Right renal pelvis (tissue), 4 donors: Measurements from ENCODE around the gene KCNA2. TPM values are rescaled to one million over a fixed set of nuclear protein-coding genes. Genes with fewer than 3 reads are reported as not detected.
A peak's percentile ranks its signal among the peaks of the same experiment; 100 is the strongest.

Source experiments
- DNase-seq, 4 donors: peaks; one replicate each; pipeline ENCODE4 v3.0.0-alpha.2; 2013; ENCODE audit warnings: low read depth in 4 of 4, low spot score in 3 of 4, missing footprints in 1 of 4
- polyA plus RNA-seq, 4 donors: library from polyadenylated mRNA; unstranded; fragments of 120-200 nt; gene quantifications; one replicate each; pipeline ENCODE4 v1.2.1, GENCODE V29; 2013; ENCODE audit not compliant: insufficient read length in 4 of 4

The KCNA2 gene
- polyA plus RNA-seq, result under 1 TPM; 0.44 to 0.82 (median 0.51) TPM

DNA sequence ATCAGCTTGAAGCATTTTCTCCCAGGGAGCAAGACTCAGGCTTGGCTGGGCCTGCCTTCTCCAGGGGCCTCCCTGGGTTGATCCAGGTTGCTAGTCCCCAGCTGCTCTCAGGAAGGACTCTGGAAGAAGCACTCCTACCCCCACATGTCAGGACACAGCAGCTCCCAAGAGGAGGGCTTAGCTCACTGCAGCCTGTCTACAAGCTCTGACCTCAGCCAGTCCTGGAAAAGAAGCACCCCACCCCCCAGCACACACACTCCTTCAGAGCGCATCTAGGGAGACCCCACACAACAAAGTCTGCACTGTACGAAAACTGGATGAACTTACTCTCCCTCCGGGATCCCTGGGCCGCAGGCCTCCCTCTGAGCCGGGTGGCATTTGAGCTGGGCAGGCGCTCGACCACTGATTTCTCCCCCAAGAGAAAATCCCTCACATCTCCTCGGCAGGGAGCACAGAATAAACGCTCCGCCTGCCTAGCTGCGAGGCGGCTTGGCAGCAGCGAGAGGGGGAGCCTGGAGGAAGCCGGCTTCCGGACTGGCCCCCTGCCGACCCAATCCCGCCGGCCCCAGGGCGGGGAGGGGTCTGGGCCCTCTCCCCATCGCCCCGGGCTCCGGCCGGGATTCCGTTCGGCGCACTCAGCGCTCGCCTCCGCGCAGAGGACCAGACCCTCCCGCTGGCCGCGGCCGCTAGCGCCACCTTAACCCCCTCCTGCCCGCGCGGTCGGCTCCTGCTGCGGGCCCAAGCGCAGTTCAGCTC, at the start of gene KCNA2:
TSS of gene KCNA2 (minus strand) at position 458 of the 756 bp plus-strand sequence. CDS start 1,576 bp downstream, outside the sequence.
- peak in 3 of 4 donors; percentile 22 to 47 (median 26) for DNase-seq

DNA sequence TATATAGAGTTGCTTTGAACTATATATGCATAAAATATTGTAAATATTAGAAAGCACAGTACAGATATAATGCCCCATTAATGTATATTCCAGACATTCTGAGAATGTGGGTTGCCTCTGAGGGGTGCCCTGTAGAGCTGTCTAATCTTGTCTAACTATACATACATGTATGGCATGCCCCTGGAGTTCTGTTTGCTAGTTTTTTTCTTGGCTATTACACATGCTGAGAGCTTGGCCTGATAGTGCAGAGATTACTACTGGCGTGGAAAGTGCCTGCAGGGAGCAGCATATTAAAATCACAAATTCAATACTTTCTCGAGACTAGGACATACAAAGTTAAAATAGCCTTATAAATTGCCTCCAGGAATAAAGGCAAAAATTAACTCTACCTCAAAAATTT, 44.5 kb upstream of the KCNA2 start:
- no peak for DNase-seq

DNA sequence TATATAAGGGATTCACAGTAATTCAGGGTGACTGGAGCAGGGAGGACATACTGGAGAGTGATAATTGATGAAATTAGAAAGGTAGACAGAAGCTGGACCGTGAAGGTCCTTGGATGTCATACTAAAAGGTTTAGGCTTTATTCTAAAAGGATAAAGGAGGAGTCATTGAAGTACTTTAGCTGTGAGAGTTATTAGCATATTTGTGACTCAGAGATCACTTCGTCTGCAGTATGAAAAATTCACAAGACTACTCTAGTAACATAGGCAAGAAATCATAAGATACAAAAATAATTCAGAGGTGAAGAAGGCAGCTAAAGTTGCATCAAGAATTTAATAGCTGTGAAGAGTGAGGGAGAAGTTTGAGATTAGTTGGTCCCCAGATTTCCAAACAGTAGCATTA, 42.3 kb upstream of the KCNA2 start:
- no peak for DNase-seq

DNA sequence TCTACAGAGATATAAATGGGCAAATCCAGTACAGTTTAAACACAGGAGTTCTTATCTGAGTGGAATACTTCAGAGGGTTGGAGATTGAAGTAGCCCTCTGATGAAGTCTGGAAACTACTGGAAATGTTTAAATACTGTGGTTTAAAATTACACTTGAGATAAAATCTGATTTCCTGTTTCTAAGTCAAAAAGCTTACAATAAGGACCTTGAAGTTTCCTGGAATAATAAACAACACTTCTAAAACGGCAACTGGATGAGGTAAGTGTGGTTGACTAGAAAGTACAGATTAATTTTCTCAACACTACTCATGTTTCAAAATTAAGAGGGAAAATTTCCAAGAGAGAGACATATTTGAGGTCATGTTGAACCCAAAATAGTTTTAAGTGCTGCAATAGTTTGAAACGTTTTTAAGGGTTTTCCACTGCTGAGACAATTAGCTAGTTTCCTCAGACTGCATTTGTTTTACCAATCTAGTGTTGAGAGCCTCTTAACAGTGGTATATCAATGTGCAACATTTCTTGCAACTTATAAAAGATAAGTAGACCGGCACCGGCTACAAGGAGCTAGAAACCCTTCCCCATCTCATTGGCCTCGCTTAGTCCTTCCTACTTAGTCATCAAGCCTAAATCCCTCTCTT, 41.2 kb upstream of the KCNA2 start:
- DNase-seq, result no peak

DNA sequence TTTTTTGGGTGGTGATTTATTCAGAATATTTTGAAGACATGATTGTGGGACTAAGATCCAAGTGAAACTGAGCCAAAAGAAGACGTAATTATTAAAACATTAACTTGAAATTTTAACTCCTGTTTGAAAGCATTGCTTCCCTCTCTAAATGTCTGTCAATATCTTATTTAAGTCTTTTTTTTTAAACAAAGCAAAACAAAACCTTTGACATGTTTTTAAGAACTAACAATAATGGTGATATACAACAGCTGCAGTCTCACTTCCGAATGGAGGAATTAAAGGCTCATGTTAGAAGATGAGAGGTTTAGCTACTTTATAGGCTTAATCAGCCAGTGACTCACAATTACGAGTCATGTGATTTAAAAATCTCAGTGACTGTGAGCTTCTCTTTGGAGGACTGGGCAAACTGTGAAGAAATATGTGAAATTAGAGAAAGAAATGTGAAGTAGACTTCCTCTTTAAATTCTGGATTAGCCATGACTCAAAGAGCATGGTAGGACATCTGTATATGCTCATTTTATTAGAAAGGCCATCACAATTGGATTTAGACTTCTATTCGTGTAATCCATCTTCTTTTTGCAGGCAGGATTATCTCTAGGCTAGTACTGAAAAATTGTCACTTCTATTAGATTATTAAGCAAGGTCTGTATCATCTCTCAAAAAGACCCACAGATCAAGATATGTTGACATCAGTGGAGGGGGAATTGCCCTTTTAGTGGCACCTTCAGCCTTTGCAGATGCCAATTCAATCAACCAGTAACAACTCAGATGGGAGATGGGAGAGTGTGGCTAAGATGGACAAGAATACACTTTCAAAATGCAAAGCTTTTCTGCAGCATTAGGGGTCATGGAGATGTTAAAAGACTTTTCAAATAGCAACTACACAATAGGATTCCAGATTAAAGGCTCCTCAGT, 39.9 kb upstream of the KCNA2 start:
- DNase-seq, result no peak

DNA sequence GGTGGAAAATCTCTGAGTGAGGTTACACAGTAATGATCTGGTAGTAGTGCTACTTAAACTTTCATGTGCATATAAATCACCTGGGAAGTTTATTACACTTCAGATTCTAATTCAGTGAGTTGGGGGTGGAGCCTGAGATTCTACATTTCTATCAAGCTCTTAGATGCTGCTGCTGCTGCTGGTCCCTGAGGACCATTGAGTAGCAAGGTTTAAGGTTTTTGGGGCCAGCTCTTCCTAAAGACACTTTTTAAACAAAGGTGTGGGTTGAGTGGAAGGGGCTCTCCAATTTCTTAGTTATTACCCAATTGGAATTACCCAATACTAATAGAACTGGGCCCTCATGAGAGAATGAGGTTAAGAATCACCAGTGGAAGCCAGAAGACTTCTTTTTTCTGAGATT, 39.1 kb upstream of the KCNA2 start:
- DNase-seq, result peak in 1 of 4 donors; percentile 33

DNA sequence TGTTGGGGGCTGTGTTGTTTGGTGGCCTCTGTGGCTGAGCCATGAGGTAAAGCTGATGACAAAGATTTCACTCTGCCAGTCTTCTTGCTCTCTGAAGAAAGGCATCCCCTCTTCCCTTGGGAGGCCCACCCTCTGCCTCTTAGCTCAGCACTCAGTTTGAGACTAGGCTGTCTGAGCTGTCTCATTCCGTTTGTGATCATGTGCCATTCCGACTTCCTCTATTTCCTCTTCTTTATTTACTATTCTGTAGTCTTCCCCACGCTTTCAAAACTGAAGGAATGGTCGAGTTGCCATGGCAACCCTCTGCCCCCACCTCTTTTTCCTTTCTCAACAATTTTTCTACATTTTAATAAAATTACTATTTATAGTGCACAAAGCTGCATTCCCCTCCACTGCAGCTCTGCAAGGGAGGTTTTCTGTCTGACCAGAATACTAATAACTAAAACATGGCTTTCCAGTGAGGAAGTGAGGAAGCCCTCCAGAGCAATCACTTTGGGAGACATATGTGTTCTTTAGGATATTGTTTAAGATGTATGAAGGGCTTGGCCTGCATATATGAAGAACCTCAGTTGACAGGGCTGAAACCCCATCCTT, 37.8 kb upstream of the KCNA2 start:
- no peak for DNase-seq

DNA sequence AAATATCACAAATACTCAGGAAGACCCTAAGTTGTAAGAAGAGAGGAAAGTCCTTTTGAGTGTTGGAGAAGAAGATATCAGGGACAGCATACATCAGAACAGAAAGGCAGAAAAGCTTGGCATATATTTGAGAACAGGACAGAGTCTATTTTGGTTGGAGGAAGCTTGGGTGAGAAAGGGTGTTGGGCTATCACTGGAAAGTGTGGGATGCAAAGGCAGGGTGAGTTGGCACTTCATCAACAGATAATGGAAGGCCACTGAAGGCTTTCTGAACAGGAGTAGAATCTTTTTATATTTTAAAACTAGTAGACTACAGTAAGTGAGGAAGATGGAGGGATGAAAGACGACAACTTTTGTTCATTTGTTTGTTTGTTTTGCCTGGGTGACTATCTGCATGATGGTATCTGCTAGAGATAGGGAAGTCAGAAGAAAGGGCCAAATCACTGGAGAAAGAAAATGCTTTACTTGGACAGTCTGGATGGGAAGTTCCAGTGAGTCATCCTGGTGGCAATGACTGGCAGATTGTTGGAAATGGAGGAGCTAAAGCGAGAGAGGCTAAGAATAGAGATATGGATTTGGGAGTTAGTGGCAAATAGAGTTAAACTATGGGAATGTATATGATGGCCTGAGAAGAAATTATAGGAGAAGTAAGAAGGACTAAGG, 33.7 kb upstream of the KCNA2 start:
- no peak for DNase-seq

DNA sequence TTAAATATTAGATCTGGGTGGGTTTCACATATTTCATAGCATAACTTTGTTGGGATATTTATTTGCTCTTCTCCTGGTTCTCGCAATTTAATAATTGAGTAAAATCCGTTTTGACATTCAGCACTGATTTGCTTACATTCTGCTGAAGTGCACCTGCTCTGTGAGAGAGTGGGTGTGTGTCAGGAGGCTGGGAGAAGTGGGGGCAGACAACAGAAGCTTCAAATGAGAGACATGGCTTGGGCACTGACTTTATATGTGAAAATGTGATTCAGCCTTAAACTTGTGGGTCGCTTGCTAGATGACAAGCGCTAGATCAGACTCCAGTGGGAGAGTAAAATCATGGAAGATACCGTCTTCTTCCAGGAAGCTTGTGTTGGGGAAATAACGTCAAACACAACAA, 32.4 kb upstream of the KCNA2 start:
- DNase-seq, result no peak

DNA sequence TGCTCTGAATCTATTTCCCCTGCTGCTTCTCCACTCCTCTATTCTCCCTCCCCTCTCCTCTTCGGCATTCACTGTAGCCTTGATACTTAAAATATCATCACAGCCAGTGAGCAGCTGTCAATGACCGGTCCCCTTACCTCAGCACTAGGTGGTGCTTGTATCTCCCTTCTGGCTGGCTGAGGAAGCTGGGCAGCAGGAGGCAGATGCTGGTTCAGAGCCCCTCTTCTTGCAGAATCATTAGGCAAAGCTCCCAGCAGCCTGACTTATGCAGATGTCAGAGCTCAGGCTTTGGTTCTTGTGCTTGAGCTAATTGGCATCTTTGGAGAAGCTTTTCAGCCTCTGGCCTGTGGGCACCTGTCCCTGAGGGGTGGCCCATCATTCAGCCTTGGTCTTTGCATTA, 31.9 kb upstream of the KCNA2 start:
- no peak for DNase-seq

DNA sequence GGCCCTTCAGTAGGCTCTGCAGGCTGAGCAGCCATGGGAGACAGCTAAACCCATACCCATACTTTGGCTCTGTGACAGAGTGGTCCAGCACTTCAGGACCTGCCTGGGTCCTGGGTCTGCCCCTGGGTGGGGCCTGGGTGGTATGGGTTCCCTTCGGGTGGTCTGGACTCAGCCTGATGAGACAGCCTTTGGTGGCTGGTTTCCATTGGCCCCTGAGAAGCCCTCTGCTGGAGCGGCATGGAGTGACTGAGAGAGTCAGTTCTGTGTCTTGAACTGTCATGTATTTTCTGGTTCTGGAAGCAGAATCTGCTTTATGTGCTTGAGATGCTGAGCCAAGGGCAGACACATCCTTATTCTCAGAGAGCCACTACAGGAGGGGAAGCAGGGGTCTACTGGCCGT, 31.3 kb upstream of the KCNA2 start:
- no peak for DNase-seq

DNA sequence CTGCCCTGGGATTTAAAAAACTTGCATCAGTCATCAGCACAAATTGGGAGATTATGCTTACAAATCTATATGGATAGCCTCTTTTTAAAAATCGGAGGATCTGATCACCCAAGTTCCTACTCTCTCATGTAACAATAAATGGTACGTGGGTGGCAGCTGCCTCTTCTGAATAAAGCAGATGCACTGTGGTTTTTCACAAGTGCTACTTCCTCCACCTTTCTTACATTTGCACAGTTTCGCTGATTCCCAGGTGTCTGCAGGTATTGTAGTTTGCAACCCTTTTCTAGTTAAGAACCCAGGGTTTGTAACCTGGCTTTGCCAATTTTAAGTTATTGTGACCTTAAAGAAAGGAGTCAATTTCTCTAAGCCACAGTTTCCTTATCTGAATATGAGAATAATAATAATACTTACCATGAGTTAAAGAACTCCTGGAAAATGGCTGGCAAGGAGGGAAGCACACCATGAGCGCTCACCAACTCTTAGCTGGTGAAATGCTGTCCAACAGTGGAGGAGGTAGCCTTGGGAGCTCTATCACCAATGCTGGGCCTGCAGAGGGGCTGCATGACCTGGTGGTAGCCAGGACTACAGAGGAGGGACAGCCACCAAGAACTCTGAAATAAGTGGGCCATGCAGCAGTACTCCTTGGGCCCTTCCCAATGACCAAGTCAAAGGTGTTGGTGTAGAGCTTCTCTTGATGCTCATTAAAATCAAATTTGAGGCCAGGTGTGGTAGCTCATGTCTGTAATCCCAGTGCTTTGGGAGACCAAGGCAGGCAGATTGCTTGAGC, 30.2 kb upstream of the KCNA2 start:
- DNase-seq, result no peak

DNA sequence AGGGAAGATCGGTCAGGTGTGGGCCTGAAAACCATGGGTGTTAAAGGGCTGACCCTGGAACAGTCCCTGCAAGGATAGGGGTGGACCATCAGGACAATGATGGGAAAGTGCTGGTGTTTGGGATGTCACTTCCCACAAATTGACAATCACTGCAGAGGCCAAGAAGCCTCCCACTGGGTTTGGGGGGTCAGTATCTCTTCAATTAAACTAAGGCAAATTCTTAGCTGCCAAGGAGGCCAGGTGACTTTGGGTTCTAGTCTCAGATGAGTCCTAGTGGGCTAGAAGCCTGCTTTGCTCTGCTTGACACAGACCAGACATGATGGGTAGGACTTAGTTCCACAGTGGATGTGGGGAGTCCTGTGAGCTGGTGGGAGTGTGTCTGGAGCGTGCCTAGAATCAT, 29.3 kb upstream of the KCNA2 start:
- no peak for DNase-seq

DNA sequence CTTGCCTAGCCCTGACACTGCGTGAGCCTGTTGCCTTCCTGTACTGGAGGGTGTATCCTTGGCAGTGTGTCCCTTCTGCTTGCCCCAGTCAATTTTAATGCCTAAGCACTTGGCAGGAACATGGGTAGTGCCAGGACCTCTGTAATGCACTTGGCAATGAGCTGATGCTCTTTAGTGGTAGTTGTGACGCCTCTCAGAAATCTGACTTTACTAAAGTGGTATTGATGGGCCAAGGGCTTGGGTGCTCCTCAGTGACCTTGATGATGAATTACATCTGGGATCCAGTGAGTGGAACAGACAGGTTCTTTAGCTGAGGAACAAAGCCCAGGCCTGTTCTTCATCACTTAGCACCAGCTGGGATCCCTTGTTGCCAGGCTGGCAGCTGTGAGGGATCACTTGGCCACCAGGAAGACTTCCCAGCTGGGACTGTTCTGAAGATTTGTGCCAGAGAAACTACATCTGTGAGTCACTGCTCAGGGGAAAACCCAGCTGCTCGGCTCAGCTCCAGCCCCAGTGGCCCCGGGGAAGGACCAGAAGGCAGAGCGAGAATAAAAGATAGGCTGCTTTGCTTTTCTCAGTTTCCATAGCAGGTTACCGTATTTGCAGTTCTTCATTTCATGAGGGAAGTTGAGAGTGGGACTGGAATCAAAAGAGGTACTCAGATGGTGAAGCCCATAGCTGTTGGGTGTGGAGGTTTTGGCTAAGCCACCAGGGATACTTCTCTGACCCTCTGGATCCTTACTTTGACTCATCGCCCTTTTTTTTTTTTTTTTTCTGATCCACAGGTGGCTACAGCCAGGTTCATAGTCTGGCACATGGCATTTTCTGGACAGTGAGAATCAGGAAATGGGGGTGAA, 28.5 kb upstream of the KCNA2 start:
- peak in 1 of 4 donors; percentile 27 for DNase-seq

DNA sequence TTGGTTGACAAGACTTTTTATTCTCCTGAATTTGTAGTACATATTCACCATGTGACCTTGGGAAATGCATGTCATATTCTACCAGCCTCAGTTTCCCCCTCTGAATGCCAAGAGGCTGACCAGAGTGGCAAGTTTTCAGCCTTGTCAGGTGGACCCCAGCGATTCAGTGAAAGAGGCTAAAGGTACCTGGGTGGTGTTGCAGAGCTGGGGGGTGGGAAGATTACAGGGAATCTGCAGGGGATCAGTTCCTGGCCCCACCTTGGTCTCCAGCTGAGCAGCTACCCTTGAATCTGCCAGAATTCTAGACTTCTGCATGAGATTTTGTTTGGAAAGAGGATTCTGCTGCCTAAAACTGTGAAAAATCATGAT, 27.9 kb upstream of the KCNA2 start:
- DNase-seq, result no peak

DNA sequence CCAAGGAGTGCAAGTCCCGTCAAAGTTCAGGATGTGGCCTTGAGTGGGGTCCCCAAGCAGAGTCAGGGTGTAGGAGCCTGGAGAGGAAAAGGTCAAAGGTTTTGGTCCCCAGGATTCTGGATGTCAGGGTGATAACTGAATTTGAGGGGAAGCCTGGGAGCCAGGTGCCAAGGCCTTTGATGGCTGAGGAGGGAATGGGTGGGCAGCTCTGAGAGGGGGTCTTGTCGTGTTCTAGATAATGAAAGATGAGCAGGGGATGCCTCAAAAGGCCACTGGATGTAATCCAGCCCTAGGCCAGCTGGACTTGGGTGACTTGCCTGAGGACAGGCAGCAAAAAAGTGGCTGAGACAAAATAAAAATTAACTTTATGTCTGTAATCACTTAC, 27.5 kb upstream of the KCNA2 start:
- no peak for DNase-seq

DNA sequence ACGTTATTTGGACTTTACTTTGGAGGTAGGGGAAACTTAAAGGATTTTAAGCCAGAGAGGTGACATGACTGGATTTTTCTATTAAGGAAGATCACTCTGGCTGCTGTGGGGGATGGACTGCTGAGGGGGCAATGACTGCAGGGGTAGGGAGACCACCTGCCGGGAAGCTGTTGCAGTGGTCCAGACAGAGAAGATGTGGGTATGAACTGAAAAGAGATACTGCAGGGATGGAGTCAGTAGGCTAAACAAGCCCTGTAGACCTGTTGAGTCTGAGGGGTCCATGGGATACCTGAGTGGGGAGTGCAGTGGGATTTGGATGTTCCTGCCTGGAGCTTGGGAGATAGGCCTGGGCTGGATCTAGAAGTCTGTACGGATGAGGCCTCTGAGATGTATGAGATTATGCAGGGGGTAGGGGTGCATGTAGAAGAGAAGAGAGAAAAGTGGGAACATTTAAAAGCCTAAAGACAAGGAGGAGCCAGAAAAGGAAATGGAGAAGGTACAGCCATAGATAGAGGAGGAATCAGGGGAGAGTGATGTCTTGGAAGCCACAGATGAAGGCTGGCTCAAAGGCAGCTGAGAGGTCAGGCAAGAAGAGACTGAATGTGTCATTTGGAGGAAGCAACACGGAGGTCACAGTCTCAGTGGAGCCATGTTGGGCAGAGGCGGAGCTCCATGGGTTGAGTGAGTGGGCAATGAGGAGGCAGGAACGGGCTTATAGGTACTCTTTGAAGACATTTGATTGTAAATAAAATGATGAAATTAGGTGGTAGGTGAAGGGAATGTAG, 25.9 kb upstream of the KCNA2 start:
- DNase-seq, result no peak
